Ishikawa (cell line): ENCODE data around the gene ROBO1.

Experiments
- CEBPB ChIP-seq: IDR thresholded peaks from 2 replicates; pipeline ENCODE4 v1.6.1; 2012
- CREB1 ChIP-seq: IDR thresholded peaks from 2 replicates; pipeline ENCODE4 v1.6.1; 2012; ENCODE audit warnings: low read depth
- EGR1 ChIP-seq: IDR thresholded peaks from 2 replicates; pipeline ENCODE4 v1.6.1; 2012
- EP300 ChIP-seq: IDR thresholded peaks from 2 replicates; pipeline ENCODE4 v1.6.1; 2012; ENCODE audit warnings: borderline replicate concordance
- FOXM1 ChIP-seq: IDR thresholded peaks from 2 replicates; pipeline ENCODE4 v1.6.1; 2012; ENCODE audit warnings: low read depth, borderline replicate concordance
- RAD21 ChIP-seq: IDR thresholded peaks from 2 replicates; pipeline ENCODE4 v1.6.1; 2012; ENCODE audit warnings: low read depth
- TAF1 ChIP-seq: IDR thresholded peaks from 2 replicates; pipeline ENCODE4 v1.6.1; 2012; ENCODE audit warnings: low read depth, mild to moderate bottlenecking
- TCF12 ChIP-seq: IDR thresholded peaks from 2 replicates; pipeline ENCODE4 v1.6.1; 2012; ENCODE audit warnings: low read depth
- YY1 ChIP-seq: IDR thresholded peaks from 2 replicates; pipeline ENCODE4 v1.6.1; 2012; ENCODE audit warnings: low read depth
- ZBTB7A ChIP-seq: IDR thresholded peaks from 2 replicates; pipeline ENCODE4 v1.6.1; 2012; ENCODE audit warnings: low read depth
- TF ChIP-seq, protein P1 (sequence below): IDR thresholded peaks from 2 replicates; pipeline ENCODE4 v1.6.1; 2012
- TF ChIP-seq, protein P2 (sequence below): IDR thresholded peaks from 2 replicates; pipeline ENCODE4 v1.6.1; 2012
- TF ChIP-seq, protein P3 (sequence below): IDR thresholded peaks from 2 replicates; pipeline ENCODE4 v1.6.1; 2012; ENCODE audit warnings: low read depth, mild to moderate bottlenecking

DNA sequence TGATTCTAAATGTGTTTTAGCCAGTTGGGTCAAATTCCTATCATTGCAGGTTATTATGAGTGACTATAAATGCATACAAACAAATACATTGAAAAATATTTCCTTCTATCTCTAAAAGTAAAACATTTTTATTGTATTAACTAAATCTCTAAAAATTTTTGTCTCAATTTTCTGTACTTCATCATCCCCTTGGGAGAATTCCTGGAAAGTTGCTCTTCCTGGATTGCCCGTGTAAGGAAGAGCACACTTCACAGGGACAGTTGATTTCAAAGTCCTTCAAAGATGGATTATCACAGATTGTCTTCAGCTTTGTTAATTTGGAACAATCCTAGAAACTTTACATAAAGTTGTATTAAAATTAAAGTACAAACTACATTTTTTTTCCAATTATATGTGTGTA lies 595.6 kb downstream of the ROBO1 start:
- TF ChIP-seq CEBPB (no peak), EP300 (no peak), ZBTB7A (no peak), CREB1 (no peak), YY1 (no peak), EGR1 (no peak), TCF12 (no peak), FOXM1 (no peak), RAD21 (no peak), TAF1 (no peak)
- TF ChIP-seq, protein P1, sequence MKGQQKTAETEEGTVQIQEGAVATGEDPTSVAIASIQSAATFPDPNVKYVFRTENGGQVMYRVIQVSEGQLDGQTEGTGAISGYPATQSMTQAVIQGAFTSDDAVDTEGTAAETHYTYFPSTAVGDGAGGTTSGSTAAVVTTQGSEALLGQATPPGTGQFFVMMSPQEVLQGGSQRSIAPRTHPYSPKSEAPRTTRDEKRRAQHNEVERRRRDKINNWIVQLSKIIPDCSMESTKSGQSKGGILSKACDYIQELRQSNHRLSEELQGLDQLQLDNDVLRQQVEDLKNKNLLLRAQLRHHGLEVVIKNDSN: no peak
- TF ChIP-seq, protein P2, sequence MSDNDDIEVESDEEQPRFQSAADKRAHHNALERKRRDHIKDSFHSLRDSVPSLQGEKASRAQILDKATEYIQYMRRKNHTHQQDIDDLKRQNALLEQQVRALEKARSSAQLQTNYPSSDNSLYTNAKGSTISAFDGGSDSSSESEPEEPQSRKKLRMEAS: no peak
- TF ChIP-seq, protein P3, sequence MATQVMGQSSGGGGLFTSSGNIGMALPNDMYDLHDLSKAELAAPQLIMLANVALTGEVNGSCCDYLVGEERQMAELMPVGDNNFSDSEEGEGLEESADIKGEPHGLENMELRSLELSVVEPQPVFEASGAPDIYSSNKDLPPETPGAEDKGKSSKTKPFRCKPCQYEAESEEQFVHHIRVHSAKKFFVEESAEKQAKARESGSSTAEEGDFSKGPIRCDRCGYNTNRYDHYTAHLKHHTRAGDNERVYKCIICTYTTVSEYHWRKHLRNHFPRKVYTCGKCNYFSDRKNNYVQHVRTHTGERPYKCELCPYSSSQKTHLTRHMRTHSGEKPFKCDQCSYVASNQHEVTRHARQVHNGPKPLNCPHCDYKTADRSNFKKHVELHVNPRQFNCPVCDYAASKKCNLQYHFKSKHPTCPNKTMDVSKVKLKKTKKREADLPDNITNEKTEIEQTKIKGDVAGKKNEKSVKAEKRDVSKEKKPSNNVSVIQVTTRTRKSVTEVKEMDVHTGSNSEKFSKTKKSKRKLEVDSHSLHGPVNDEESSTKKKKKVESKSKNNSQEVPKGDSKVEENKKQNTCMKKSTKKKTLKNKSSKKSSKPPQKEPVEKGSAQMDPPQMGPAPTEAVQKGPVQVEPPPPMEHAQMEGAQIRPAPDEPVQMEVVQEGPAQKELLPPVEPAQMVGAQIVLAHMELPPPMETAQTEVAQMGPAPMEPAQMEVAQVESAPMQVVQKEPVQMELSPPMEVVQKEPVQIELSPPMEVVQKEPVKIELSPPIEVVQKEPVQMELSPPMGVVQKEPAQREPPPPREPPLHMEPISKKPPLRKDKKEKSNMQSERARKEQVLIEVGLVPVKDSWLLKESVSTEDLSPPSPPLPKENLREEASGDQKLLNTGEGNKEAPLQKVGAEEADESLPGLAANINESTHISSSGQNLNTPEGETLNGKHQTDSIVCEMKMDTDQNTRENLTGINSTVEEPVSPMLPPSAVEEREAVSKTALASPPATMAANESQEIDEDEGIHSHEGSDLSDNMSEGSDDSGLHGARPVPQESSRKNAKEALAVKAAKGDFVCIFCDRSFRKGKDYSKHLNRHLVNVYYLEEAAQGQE: no peak
